H54 (cell line): ENCODE measurements around the gene IFT80.
A peak's percentile ranks its signal among the peaks of the same experiment; 100 is the strongest.

Experiments
- DNase-seq: peaks from one replicate; pipeline ENCODE4 v3.0.0; 2011; ENCODE audit warnings: low spot score, mixed read lengths; ENCODE audit not compliant: insufficient read length
- FAIRE-seq: peaks from 3 replicates; lab custom pipeline; 2011; peaks lifted over from hg19 to GRCh38; lab: Jason Lieb, UNC
- POLR2A ChIP-seq: IDR thresholded peaks from 2 replicates; pipeline ENCODE4 v1.6.1; 2011; ENCODE audit warnings: low read depth, mild to moderate bottlenecking, low read length

Gene IFT80

DNA sequence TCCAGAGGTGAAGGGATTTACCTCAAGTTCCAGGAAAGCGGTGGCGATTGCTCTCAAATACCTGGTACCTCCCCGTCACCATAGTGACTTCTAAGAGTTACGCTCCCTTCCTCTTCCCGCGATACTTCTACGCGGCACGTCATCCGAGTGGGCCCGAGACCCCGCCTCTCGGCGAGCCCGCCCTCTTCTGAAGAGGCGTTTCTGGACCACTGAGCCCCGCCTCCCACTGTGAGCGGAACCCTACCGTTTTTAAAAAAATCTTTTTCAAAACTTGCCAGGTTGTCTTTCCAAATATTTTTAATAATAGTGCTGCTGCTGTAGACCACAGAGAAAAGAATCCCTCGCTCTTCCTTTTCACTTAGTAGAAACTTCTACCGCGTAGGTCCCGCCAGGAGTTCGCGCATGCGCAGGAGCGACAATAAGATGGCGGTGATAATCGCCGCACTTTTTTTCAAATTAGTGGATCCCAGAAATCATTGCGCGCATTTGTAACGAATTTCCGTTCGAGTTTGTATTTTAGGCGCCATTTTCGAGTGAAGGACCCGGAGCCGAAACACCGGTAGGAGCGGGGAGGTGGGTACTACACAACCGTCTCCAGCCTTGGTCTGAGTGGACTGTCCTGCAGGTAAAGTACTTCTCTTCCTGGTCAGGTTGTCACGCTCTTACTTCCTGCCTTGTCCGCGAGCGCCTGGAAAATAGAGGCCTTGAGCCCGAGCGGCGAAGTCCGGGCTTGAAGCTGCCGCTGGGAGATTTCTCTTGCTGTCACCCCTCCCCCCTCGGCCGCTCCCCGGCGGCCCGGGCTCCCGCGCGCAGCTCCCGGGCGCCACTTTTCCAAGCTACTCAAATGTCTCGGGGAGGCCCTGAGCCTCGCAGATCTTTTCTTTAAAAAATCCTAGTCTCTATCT, at the start of gene IFT80, which contains the start of gene SMC4:
IFT80 (minus strand) TSS at position 101 of the 905 bp plus-strand sequence. CDS start 14,625 bp downstream, outside the sequence.
SMC4 (plus strand) TSS at position 526 of the 905 bp plus-strand sequence. CDS start 1,177 bp downstream, outside the sequence.
- peak; percentile 99 for FAIRE-seq
- peak; percentile 78 for TF ChIP-seq POLR2A
- DNase-seq: peak; percentile 73

DNA sequence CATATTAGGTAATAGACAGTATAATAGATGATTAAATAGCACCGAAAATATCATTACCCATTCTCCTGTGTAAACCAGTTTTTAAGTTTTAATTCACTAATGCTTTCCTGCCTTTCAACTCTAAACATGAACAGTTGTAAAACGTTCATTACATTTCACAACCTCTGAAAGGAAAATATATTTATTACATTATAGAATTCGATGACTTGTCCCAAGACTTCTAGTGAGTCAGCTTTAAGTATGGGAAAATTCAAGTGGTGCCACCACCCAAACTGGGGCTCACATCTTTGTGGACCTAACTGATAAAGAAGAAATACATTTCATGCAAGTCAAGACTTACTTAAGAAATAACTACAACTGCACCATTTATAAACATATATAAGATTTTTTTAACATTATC, 48.5 kb upstream of the IFT80 start:
- no peak for TF ChIP-seq POLR2A
- FAIRE-seq (no peak), DNase-seq (no peak)

DNA sequence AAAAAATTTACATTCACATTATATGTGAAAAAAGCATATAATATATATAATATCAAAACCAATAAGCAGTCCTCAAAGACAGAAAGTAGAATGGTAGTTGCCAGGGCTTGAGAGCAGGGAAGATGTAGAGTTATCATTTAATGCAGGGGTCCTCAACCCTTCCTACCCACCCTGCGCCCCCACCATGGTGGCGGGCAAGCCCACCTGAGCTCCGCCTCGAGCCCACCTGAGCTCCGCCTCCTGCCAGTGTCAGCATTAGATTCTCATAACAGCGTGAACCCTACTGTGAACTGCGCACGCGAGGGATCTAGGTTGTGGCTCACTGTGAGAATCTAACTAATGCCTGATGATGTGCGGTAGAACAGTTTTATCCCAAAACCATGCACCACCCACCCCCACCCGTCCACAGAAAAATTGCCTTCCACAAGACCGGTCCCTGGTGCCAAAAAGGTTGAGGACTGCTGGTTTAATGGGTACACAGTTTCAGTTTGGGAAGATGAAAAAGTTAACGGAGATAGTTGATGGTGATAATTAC, 47.6 kb upstream of the IFT80 start:
- DNase-seq (no peak), FAIRE-seq (no peak)
- no peak for TF ChIP-seq POLR2A

GRCh38 chr3:160445854-160446253, 46.8 kb upstream of the IFT80 start:
- TF ChIP-seq POLR2A: no peak
- no peak for FAIRE-seq
- no peak for DNase-seq

DNA sequence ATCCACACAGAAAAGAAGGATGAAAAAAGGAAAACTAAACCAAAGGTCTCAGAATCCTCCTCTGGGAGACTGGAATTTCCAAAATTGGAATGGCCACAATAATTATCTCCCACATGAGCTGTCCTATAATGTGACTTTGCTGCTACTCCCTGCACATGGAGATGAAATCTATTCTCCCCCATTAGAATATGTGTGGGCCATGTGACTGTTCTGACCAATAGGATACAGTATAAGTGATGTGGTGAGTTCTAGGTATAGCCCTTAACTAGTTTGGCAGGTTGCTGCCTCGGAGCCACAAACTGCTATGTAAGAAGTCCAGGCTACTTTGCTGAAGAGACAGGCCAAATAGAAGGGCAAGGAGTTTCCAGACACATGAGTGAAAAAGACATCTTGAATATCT, 45.4 kb upstream of the IFT80 start:
- DNase-seq (no peak), FAIRE-seq (no peak)
- TF ChIP-seq POLR2A: no peak

- FAIRE-seq (no peak), DNase-seq (no peak)
- TF ChIP-seq POLR2A: no peak
Measured at GRCh38 chr3:160440687-160441086, 41.7 kb upstream of the IFT80 start.

- no peak for FAIRE-seq
- no peak for TF ChIP-seq POLR2A
Measured at GRCh38 chr3:160437083-160437455, 38.0 kb upstream of the IFT80 start.

GRCh38 chr3:160435747-160436146, 36.7 kb upstream of the IFT80 start:
- no peak for TF ChIP-seq POLR2A
- FAIRE-seq (peak; percentile 55), DNase-seq (no peak)

More at GRCh38 chr3:160437083-160437455, 38.0 kb upstream of the IFT80 start:
- DNase-seq: no peak

DNA sequence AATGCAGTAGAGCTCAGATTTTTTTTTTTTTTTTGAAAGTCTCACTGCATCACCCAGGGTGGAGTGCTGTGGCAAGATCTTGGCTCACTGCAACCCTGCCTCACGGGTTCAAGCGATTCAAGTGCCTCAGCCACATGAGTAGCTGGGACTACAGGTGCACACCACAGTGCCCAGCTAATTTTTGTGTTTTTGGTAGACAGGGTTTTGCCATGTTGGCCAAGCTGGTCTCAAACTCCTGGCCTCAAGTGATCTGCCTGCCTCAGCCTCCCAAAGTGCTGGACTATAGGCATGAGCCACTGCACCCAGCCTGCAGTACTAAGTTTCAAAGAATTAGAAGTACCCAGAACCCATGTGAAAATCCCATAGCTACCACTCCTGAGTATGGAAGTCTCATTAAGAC, 36.1 kb upstream of the IFT80 start:
- FAIRE-seq (no peak), DNase-seq (no peak)
- no peak for TF ChIP-seq POLR2A

DNA sequence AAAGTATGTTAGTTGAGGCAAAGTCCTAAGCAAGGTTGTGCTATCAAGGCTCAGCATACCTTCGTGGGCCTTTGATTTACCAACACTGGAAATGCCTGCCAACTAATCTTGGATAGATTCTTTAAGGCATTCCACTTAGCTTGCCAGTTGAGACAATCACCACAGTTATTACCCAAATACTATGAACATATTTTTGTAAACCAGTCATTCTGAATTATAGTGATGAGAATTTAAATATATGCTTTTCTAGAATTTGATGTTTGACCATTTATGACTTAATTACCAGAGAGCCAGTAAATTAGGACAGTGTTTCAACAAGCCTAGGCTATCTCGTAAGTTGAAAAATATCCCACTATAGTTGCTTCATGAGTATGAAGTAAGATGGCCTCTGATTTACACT, 35.0 kb upstream of the IFT80 start:
- no peak for TF ChIP-seq POLR2A
- DNase-seq (no peak), FAIRE-seq (peak; percentile 58)

DNA sequence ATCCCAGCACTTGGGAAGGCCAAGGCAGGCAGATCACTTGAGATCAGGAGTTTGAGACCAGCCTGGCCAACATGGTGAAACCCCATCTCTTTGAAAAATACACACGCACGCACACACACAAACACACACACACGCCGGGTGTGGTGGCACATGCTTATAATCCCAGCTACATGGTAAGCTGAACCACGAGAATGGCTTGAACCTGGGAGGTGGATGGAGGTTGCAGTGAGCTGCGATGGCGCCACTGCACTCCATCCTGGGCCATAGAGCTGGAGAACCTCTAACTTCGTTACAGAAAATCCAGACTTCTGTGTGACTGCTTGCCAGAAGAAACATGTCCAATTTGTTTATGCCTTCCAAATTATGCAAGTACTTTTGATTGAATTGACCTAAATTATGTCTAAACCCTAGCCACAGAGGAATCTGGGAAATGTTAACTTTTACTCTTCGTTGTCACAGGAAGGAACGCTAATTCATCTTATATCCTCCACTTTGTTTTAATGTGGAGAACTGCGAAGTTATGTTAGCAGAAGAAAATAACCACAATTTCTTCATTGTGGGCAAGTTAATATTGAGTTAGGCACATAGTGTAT, 28.9 kb upstream of the IFT80 start:
- TF ChIP-seq POLR2A: no peak
- peak; percentile 60 for FAIRE-seq

GRCh38 chr3:160417311-160417710, 18.3 kb upstream of the IFT80 start:
- DNase-seq (no peak), FAIRE-seq (no peak)
- no peak for TF ChIP-seq POLR2A

More for the DNA sequence above, 28.9 kb upstream of the IFT80 start:
- DNase-seq: no peak

DNA sequence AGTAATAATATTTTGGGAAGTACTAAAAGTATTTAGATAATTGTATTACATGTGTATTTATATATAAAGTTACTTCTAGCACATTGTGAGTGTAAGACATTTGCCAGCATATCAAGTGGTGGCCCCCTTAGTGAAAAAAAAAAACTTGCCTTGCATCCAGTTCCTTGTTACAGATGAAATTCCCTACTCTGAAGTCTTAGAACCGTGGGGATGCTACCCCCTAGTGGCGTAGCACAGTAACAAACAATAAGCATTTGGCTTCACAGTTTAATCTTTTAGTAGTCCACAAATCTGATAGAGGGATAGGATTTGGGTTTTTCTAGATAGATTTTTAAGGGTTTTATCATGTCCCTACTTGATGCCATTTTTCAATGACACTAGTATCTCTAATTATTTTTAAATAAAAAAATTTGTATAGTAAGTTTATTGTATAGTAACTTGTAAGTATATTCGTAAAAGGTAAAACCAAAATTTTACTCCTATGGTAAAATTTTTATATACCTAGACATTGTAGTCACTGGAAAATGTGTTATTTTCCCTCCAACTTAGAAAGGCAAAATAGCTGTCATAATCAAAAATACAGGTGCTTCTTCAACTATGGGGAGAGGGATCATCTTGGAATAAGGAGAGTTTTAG, 14.7 kb upstream of the IFT80 start:
- no peak for TF ChIP-seq POLR2A
- FAIRE-seq: peak; percentile 88
- DNase-seq: no peak

- FAIRE-seq (no peak), DNase-seq (no peak)
- no peak for TF ChIP-seq POLR2A
Measured at GRCh38 chr3:160412477-160412876, 13.5 kb upstream of the IFT80 start.
